Type B pancreatic cell (in vitro differentiated cells): ENCODE measurements around the gene DEPDC5. TPM values are rescaled to one million over a fixed set of nuclear protein-coding genes. Genes with fewer than 3 reads are reported as not detected.
"Not testable (repeated sequence)": the region's sequence is repeated elsewhere in the genome, so short reads cannot be mapped to it uniquely, and the experiment has no call there.

Experiments used
- DNase-seq: peaks from one replicate; pipeline ENCODE4 v3.0.0; 2021; ENCODE audit warnings: mixed read lengths; ENCODE audit not compliant: unreplicated experiment; ENCODE audit errors: extremely low spot score
- H3K27ac Mint-ChIP-seq: 2 replicates; pipeline ENCODE4 v1.8.0; 2021; ENCODE audit warnings: mild to moderate bottlenecking, mixed read lengths
- H3K27me3 Mint-ChIP-seq: 2 replicates; pipeline ENCODE4 v1.8.0; 2021; ENCODE audit warnings: mixed read lengths
- H3K36me3 Mint-ChIP-seq: 2 replicates; pipeline ENCODE4 v1.8.0; 2021; ENCODE audit warnings: mixed read lengths
- H3K4me1 Mint-ChIP-seq: one replicate; pipeline ENCODE4 v1.8.0; 2021; ENCODE audit warnings: mixed read lengths; ENCODE audit not compliant: unreplicated experiment
- H3K4me3 Mint-ChIP-seq: 2 replicates; pipeline ENCODE4 v1.8.0; 2021; ENCODE audit warnings: mild to moderate bottlenecking, mixed read lengths
- H3K9me3 Mint-ChIP-seq: 2 replicates; pipeline ENCODE4 v1.8.0; 2021; ENCODE audit warnings: mixed read lengths
- CTCF ChIP-seq: fragments of 200-600 bp; sonication (generic); conservative IDR thresholded peaks from 2 replicates; pipeline ENCODE4 v1.5.0; 2021; ENCODE audit warnings: antibody characterized with exemption, mild to moderate bottlenecking
- total RNA-seq: library from RNA; stranded (reverse); gene quantifications from 2 replicates; pipeline ENCODE4 v1.2.1, GENCODE V29; 2021; ENCODE audit warnings: low replicate concordance

Gene DEPDC5
- total RNA-seq, 1 donor from 2014 or later: 40.6 TPM

DNA sequence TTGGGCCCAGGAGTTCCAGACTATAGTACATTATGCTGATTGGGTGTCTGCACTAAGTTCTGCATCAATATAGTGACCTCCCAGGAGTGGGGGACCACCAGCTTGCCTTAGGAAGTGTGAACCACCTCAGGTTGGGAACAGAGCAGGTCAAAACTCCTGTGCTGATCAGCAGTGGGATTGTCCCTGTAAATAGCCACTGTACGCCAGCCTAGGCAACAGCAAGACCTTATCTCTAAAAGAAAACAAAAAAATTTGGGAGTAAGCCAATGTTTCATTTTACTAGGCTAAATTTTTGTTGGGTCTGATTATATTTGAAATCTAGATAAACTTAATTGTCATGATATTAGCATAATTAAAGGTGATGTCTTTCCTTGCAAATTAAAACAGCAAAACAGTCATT, 3.4 kb downstream of the DEPDC5 start:
- no peak for DNase-seq
- H3K27me3 Mint-ChIP-seq: no peaks in the 10 kb centered on the region
- H3K4me1 Mint-ChIP-seq: peaks cover 27% of the 10 kb centered on the region
- H3K9me3 Mint-ChIP-seq: no peaks in the 10 kb centered on the region
- peaks cover 7% of the 10 kb centered on the region for H3K36me3 Mint-ChIP-seq
- no peak overlapping the region for H3K4me3 Mint-ChIP-seq
- H3K27ac Mint-ChIP-seq: no peak overlapping the region
- no peak for TF ChIP-seq CTCF

- not testable (repeated sequence) for H3K27me3 Mint-ChIP-seq, DNase-seq, H3K27ac Mint-ChIP-seq, H3K9me3 Mint-ChIP-seq, H3K36me3 Mint-ChIP-seq, H3K4me3 Mint-ChIP-seq
- peaks cover 14% of the 10 kb centered on the region for H3K4me1 Mint-ChIP-seq
Observed at GRCh38 chr22:31758860-31759259, 5.0 kb downstream of the DEPDC5 start.

DNA sequence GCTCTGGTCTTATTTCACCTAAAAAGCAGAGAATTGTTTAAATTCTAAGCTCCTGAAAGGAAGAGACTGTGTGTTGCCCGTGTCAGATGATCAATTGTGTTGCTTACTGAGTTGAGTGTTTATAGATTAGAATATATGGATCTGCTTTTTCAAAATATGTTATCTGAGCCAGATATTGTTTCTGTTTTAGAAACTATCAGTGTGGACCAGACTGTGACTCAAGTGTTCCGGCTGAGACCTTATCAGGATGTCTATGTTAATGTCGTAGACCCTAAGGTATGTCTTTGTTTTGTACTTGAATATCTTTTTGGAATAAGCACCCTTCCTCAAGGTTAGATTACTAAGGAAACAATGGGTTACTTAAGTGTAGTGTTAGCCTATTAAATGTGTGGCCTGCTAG, 11.0 kb downstream of the DEPDC5 start:
- no peak for TF ChIP-seq CTCF

GRCh38 chr22:31768422-31769059, 14.7 kb downstream of the DEPDC5 start:
- Mint-ChIP-seq H3K4me1 (no peaks in the 10 kb centered on the region), H3K27ac (no peak overlapping the region), H3K4me3 (no peak overlapping the region), H3K36me3 (peaks cover 10% of the 10 kb centered on the region), H3K27me3 (no peaks in the 10 kb centered on the region), H3K9me3 (no peaks in the 10 kb centered on the region)
- no peak for DNase-seq
- TF ChIP-seq CTCF: no peak

More for the DNA sequence above, 11.0 kb downstream of the DEPDC5 start:
- Mint-ChIP-seq H3K27ac (no peak overlapping the region), H3K4me1 (no peaks in the 10 kb centered on the region), H3K9me3 (no peaks in the 10 kb centered on the region), H3K27me3 (no peaks in the 10 kb centered on the region), H3K36me3 (peaks cover 17% of the 10 kb centered on the region), H3K4me3 (no peak overlapping the region)
- no peak for DNase-seq

DNA sequence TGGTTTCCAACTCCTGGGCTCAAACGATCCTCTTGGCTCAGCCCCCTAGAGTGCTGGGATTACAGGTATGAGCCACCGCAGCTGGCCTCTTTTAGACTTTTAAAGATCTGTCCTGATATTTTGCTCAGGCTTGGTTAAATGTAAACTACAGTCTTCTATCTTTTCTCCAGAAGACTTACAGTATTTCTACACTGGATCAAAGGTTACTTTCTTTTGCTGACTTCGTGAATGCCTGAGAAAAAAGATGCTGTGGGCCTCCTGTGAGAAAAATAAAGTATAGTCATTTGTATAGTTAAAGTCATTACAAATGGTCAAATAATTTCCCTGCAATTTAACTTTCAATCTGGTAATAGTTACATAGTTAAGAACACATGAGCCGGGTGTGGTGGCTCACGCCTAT, 19.6 kb downstream of the DEPDC5 start:
- Mint-ChIP-seq H3K27ac (no peak overlapping the region), H3K4me1 (no peaks in the 10 kb centered on the region), H3K27me3 (no peaks in the 10 kb centered on the region), H3K9me3 (no peaks in the 10 kb centered on the region), H3K4me3 (no peak overlapping the region), H3K36me3 (peaks cover under 1% of the 10 kb centered on the region)
- no peak for TF ChIP-seq CTCF
- no peak for DNase-seq

GRCh38 chr22:31776231-31776630, 22.4 kb downstream of the DEPDC5 start:
- DNase-seq: no peak
- Mint-ChIP-seq H3K36me3 (peaks cover 15% of the 10 kb centered on the region), H3K4me1 (no peaks in the 10 kb centered on the region), H3K4me3 (no peak overlapping the region), H3K9me3 (no peaks in the 10 kb centered on the region), H3K27ac (no peak overlapping the region), H3K27me3 (no peaks in the 10 kb centered on the region)
- TF ChIP-seq CTCF: no peak
